Measurements from ENCODE around the gene STK10.

GRCh38 chr5:172063463-172064235 lies 124.4 kb downstream of the STK10 start:
- TF ChIP-seq POLR2A (IDR thresholded peaks at IDR 0.05) (no peak), CTCF (IDR thresholded peaks at IDR 0.05) (no peak)
